ENCODE measurements around the gene ATP1A1. TPM values are rescaled to one million over a fixed set of nuclear protein-coding genes. Genes with fewer than 3 reads are reported as not detected.

ATP1A1 gene
- total and polyA plus RNA-seq, 12 donors, result 73.6 to 624 (median 203) TPM

GRCh38 chr1:116379674-116380498, 6.8 kb downstream of the ATP1A1 start:
- ATAC-seq (no peak), DNase-seq (no peak)
- TF ChIP-seq, protein P1, sequence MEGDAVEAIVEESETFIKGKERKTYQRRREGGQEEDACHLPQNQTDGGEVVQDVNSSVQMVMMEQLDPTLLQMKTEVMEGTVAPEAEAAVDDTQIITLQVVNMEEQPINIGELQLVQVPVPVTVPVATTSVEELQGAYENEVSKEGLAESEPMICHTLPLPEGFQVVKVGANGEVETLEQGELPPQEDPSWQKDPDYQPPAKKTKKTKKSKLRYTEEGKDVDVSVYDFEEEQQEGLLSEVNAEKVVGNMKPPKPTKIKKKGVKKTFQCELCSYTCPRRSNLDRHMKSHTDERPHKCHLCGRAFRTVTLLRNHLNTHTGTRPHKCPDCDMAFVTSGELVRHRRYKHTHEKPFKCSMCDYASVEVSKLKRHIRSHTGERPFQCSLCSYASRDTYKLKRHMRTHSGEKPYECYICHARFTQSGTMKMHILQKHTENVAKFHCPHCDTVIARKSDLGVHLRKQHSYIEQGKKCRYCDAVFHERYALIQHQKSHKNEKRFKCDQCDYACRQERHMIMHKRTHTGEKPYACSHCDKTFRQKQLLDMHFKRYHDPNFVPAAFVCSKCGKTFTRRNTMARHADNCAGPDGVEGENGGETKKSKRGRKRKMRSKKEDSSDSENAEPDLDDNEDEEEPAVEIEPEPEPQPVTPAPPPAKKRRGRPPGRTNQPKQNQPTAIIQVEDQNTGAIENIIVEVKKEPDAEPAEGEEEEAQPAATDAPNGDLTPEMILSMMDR (IDR thresholded peaks at IDR 0.05), result no peak
- Histone ChIP-seq H3K27me3 (no peaks in the 10 kb centered on the region), H3K9me3 (no peaks in the 10 kb centered on the region), H3K36me3 (peaks cover 0 to 12% (median 7%) of the 10 kb centered on the region in 9 donors), H3K4me1 (peaks cover 31 to 98% (median 90%) of the 10 kb centered on the region in 9 donors), H3K27ac (peak overlapping the region in 9 of 10 donors; percentile 30 to 98 (median 97)), H3K4me3 (no peak overlapping the region)
- 74 to 83% methylated on average over 6 of the region's 6 CpGs for WGBS, 2 donors
- intact Hi-C loops (cut with DNase I), result loop anchor here in 8 of 10 donors (5.0 to 10.0 kb wide), 7 partner anchors 32 to 228 kb away; partner anchors contain the start of gene CD58 (in 1 of the 8)

- Histone ChIP-seq H3K36me3 (peaks cover 0 to 20% (median 15%) of the 10 kb centered on the region in 9 donors), H3K4me1 (peaks cover 30 to 90% (median 82%) of the 10 kb centered on the region in 9 donors), H3K27me3 (no peaks in the 10 kb centered on the region), H3K27ac (peak overlapping the region in 9 of 10 donors; percentile 30 to 98 (median 97)), H3K9me3 (no peaks in the 10 kb centered on the region), H3K4me3 (no peak overlapping the region)
- ATAC-seq (peak in 2 of 8 donors; percentile 5 to 14), DNase-seq (no peak)
- 32 to 41% methylated on average over 7 of the region's 7 CpGs for WGBS, 2 donors
- intact Hi-C loops (cut with DNase I), result loop anchor here in 3 of 10 donors (5.0 to 10.0 kb wide), 3 partner anchors 37 to 226 kb away; no protein-coding TSS in a partner anchor
- TF ChIP-seq, protein P1 (IDR thresholded peaks at IDR 0.05), result no peak
Measured at GRCh38 chr1:116380499-116381242, 7.6 kb downstream of the ATP1A1 start.

GRCh38 chr1:116382321-116382720, 9.3 kb downstream of the ATP1A1 start:
- Histone ChIP-seq H3K4me1 (peaks cover 22 to 76% (median 66%) of the 10 kb centered on the region in 9 donors), H3K27me3 (no peaks in the 10 kb centered on the region), H3K27ac (peak overlapping the region in 8 of 10 donors; percentile 30 to 98 (median 97)), H3K4me3 (no peak overlapping the region), H3K9me3 (no peaks in the 10 kb centered on the region), H3K36me3 (peaks cover 0 to 36% (median 22%) of the 10 kb centered on the region in 9 donors)
- ATAC-seq (peak in 3 of 8 donors; percentile 11 to 38 (median 19)), DNase-seq (no peak)
- intact Hi-C loops (cut with DNase I), result loop anchor here in 3 of 10 donors (1.0 to 10.0 kb wide), 4 partner anchors 22 to 228 kb away; no protein-coding TSS in a partner anchor
- 39 to 61% methylated on average over 2 of the region's 2 CpGs for WGBS, 2 donors
- TF ChIP-seq, protein P1 (IDR thresholded peaks at IDR 0.05), result no peak
